B cell (primary cell): Measurements from ENCODE around the gene CCDC91. TPM values are rescaled to one million over a fixed set of nuclear protein-coding genes. Genes with fewer than 3 reads are reported as not detected.

Source experiments
- ATAC-seq: fragments of 200-7000 bp; cut with Tn5 transposase; one replicate; pipeline ENCODE4 v1.10.0; 2021; ENCODE audit warnings: low read depth, mild to moderate bottlenecking, moderate number of reproducible peaks, moderate library complexity
- CTCF ChIA-PET: fragments of 350-600 bp; sonication (Branson Sonifier 250); formaldehyde crosslinking; loops from one replicate; lab custom pipeline; 2021; ENCODE audit warnings: antibody characterized with exemption, inconsistent platforms; lab: Charles Lee
- POLR2A ChIA-PET: fragments of 350-600 bp; sonication (Branson Sonifier 250); formaldehyde crosslinking; loops from one replicate; lab custom pipeline; 2021; ENCODE audit warnings: antibody characterized with exemption; lab: Charles Lee
- DNase-seq: peaks from one replicate; pipeline ENCODE4 v3.0.0; 2013
- H2AFZ ChIP-seq: 2 replicates; pipeline ENCODE4 v1.6.1; 2012; ENCODE audit warnings: mild to moderate bottlenecking, low read depth, low read length; ENCODE audit not compliant: insufficient read depth, poor library complexity, severe bottlenecking
- H3K27ac ChIP-seq, 2 donors: 1 replicate in 1 of 2; 2 replicates in 1 of 2; pipeline ENCODE4 v1.5.1; 2012 to 2013; ENCODE audit warnings: low read length in 2 of 2, mild to moderate bottlenecking in 2 of 2, moderate library complexity in 1 of 2
- H3K27me3 ChIP-seq, 4 experiments: fragments of 200-600 bp in 1 of 4; sonication (generic) in 1 of 4; replicated peaks in 1 of 4; 1 replicate in 2 of 4; 2 replicates in 2 of 4; pipeline versions ENCODE4 v1.6.1 to v1.7.0; 2013 to 2016; ENCODE audit warnings: low read length in 3 of 4, mild to moderate bottlenecking in 2 of 4, mixed read lengths in 1 of 4, moderate library complexity in 1 of 4; ENCODE audit not compliant: insufficient read depth in 4 of 4, control insufficient read depth in 3 of 4; ENCODE audit errors: control extremely low read depth in 1 of 4
- H3K36me3 ChIP-seq, 2 experiments: replicated peaks in 1 of 2; 1 replicate in 1 of 2; 2 replicates in 1 of 2; pipeline versions ENCODE4 v1.6.1 to v1.7.1; 2013; ENCODE audit warnings: low read length in 1 of 2; ENCODE audit not compliant: insufficient read depth in 2 of 2, control insufficient read depth in 1 of 2; ENCODE audit errors: control extremely low read depth in 1 of 2, extremely low read depth in 1 of 2
- H3K4me1 ChIP-seq, 2 donors: fragments of 200-600 bp in 1 of 2; sonication (generic) in 1 of 2; 1 replicate in 1 of 2; 2 replicates in 1 of 2; pipeline versions ENCODE4 v1.5.1 to v1.6.1; 2013 to 2017; ENCODE audit warnings: low read length in 2 of 2; ENCODE audit not compliant: control insufficient read depth in 2 of 2, insufficient read depth in 2 of 2
- H3K4me2 ChIP-seq: replicated peaks from 2 replicates; pipeline ENCODE3; 2012; ENCODE audit warnings: mild to moderate bottlenecking, low read depth, low read length; ENCODE audit not compliant: poor library complexity, severe bottlenecking
- H3K4me3 ChIP-seq, 5 experiments: fragments of 200-600 bp in 1 of 5; sonication (generic) in 1 of 5; 1 replicate in 3 of 5; 2 replicates in 2 of 5; pipeline versions ENCODE4 v1.5.1 to v1.7.0; 2011 to 2016; ENCODE audit warnings: low read length in 4 of 5, mild to moderate bottlenecking in 4 of 5, low read depth in 2 of 5, control low read depth in 1 of 5, moderate library complexity in 1 of 5; ENCODE audit not compliant: insufficient read depth in 1 of 5; ENCODE audit errors: control extremely low read depth in 1 of 5, extremely low read depth in 1 of 5
- H3K79me2 ChIP-seq: fragments of 200-600 bp; sonication (generic); one replicate; pipeline ENCODE4 v1.6.0; 2016; ENCODE audit warnings: low read length; ENCODE audit not compliant: control insufficient read depth, insufficient read depth
- H3K9ac ChIP-seq: fragments of 200-600 bp; sonication (generic); 2 replicates; pipeline ENCODE4 v1.6.1; 2017; ENCODE audit warnings: mild to moderate bottlenecking, low read length, moderate library complexity
- H3K9me3 ChIP-seq, 3 donors: one replicate each; pipeline versions ENCODE4 v1.6.1 to v1.7.1; 2013; ENCODE audit warnings: low read length in 2 of 3; ENCODE audit not compliant: control insufficient read depth in 2 of 3, insufficient read depth in 1 of 3; ENCODE audit errors: control extremely low read depth in 1 of 3
- H4K20me1 ChIP-seq: 2 replicates; pipeline ENCODE4 v1.6.0; 2012; ENCODE audit warnings: mild to moderate bottlenecking, low read length; ENCODE audit not compliant: insufficient read depth, control insufficient read depth, poor library complexity, severe bottlenecking
- H3K27ac Mint-ChIP-seq: one replicate; pipeline ENCODE4 v1.8.0; 2021; ENCODE audit warnings: mixed read lengths
- H3K27me3 Mint-ChIP-seq: one replicate; pipeline ENCODE4 v1.8.0; 2021; ENCODE audit warnings: mixed read lengths
- H3K4me1 Mint-ChIP-seq: one replicate; pipeline ENCODE4 v1.8.0; 2021; ENCODE audit warnings: mixed read lengths
- H3K4me3 Mint-ChIP-seq: one replicate; pipeline ENCODE4 v1.8.0; 2021; ENCODE audit warnings: mixed read lengths
- H3K9me3 Mint-ChIP-seq: one replicate; pipeline ENCODE4 v1.8.0; 2022; ENCODE audit warnings: mixed read lengths; ENCODE audit not compliant: insufficient read depth
- CTCF ChIP-seq: fragments of 200-600 bp; IDR thresholded peaks from one replicate; pipeline ENCODE4 v1.8.0; 2022; ENCODE audit warnings: antibody characterized with exemption, mild to moderate bottlenecking
- EZH2 ChIP-seq: IDR thresholded peaks from 2 replicates; pipeline ENCODE4 v1.6.1; 2012; ENCODE audit warnings: borderline replicate concordance, low read depth, mild to moderate bottlenecking, moderate library complexity, low read length; ENCODE audit not compliant: insufficient read depth, poor library complexity, severe bottlenecking
- WGBS: methylation state at CpG from one replicate; pipeline ENCODE4 v1.1.5; 2013; ENCODE audit warnings: missing lambda C conversion rate; ENCODE audit not compliant: insufficient coverage; 5-methylcytosine and 5-hydroxymethylcytosine counted together
- intact Hi-C: fragments of 100-400 bp; cut with micrococcal nuclease; formaldehyde crosslinking; loops from one replicate; pipeline ENCODE4 v1.10.0; 2022
- polyA plus RNA-seq: library from polyadenylated mRNA; depleted of rRNA; stranded (reverse); fragments of >200 nt; gene quantifications from 2 replicates; pipeline ENCODE4 v1.2.3, GENCODE V29; 2012
- total RNA-seq, 2 donors: library from RNA; stranded (reverse); fragments of 120-200 nt in 1 of 2; gene quantifications; 1 replicate in 1 of 2; 2 replicates in 1 of 2; pipeline versions ENCODE4 v1.2.3 to v1.2.4, GENCODE V29; 2013 to 2022

Gene CCDC91
- total and polyA plus RNA-seq, 2 donors (not counting 1 experiment from before 2014, with no cell fraction given): 10.9 to 64.8 TPM

GRCh38 chr12:28172434-28173030 lies 17.7 kb upstream of the CCDC91 start:
- intact Hi-C loops: no loop called here

DNA sequence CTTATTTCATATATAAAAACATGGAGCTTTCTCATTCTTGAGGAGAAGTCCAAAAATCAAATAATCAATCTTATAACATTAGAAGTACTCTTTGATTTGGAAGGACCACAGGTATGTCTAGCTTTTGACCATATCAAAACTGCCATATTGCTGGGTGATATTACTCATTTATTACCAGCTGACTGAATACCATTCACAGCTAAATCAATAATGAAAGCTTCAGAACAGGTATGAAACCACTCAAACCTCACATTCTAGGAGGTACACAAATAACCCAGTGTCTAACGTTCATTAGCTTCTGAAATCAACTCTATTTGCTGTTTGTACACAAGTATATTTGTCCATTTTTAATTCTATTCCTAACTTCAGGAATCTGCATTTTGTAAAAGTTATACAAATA lies 16.8 kb upstream of the CCDC91 start:
- TF ChIP-seq EZH2 (no peak), CTCF (no peak)
- intact Hi-C loops: no loop called here
- no peaks in the 10 kb centered on the region for H3K36me3 ChIP-seq
- H3K27ac Mint-ChIP-seq: no peak overlapping the region
- H3K79me2 ChIP-seq: no peaks in the 10 kb centered on the region
- H3K9ac ChIP-seq: no peak overlapping the region
- no peak for ATAC-seq
- H3K27me3 ChIP-seq: no peaks in the 10 kb centered on the region
- no peak overlapping the region for H2AFZ ChIP-seq
- no peak overlapping the region for H3K4me3 ChIP-seq
- CTCF ChIA-PET: no interaction called here
- H3K4me1 Mint-ChIP-seq: no peaks in the 10 kb centered on the region
- no peak for DNase-seq
- no CpG with 5 or more reads among the region's 1 CpG for WGBS
- no peaks in the 10 kb centered on the region for H4K20me1 ChIP-seq
- no peaks in the 10 kb centered on the region for H3K4me1 ChIP-seq
- no peaks in the 10 kb centered on the region for H3K27me3 Mint-ChIP-seq
- H3K9me3 Mint-ChIP-seq: peaks cover 2% of the 10 kb centered on the region
- H3K4me2 ChIP-seq: no peak overlapping the region
- POLR2A ChIA-PET: no interaction called here
- no peaks in the 10 kb centered on the region for H3K9me3 ChIP-seq
- no peak overlapping the region for H3K4me3 Mint-ChIP-seq
- H3K27ac ChIP-seq: no peak overlapping the region

More at GRCh38 chr12:28172434-28173030, 17.7 kb upstream of the CCDC91 start:
- no peaks in the 10 kb centered on the region for H3K4me1 ChIP-seq
- H4K20me1 ChIP-seq: no peaks in the 10 kb centered on the region
- H3K79me2 ChIP-seq: no peaks in the 10 kb centered on the region
- CTCF ChIA-PET: no interaction called here
- no peak for DNase-seq
- Mint-ChIP-seq H3K27ac (no peak overlapping the region), H3K4me1 (no peaks in the 10 kb centered on the region), H3K4me3 (no peak overlapping the region), H3K27me3 (no peaks in the 10 kb centered on the region), H3K9me3 (peaks cover 2% of the 10 kb centered on the region)
- TF ChIP-seq EZH2 (no peak), CTCF (no peak)
- no peak overlapping the region for H3K27ac ChIP-seq
- H3K9ac ChIP-seq: no peak overlapping the region
- H3K4me2 ChIP-seq: no peak overlapping the region
- WGBS: 100% methylated on average over 1 of the region's 3 CpGs
- no peaks in the 10 kb centered on the region for H3K9me3 ChIP-seq
- ATAC-seq: no peak
- POLR2A ChIA-PET: no interaction called here
- no peaks in the 10 kb centered on the region for H3K27me3 ChIP-seq
- H3K36me3 ChIP-seq: no peaks in the 10 kb centered on the region
- no peak overlapping the region for H3K4me3 ChIP-seq
- no peak overlapping the region for H2AFZ ChIP-seq
